A375 (cell line): ENCODE measurements around the gene RSPO1. TPM values are rescaled to one million over a fixed set of nuclear protein-coding genes. Genes with fewer than 3 reads are reported as not detected.

Experiments used
- total RNA-seq: library from RNA; depleted of rRNA; stranded (reverse); fragments of >200 nt; shearing (Covaris generic); gene quantifications from 2 replicates; pipeline ENCODE4 v1.2.3, GENCODE V29; 2014; rRNA removed

RSPO1 gene, protein sequence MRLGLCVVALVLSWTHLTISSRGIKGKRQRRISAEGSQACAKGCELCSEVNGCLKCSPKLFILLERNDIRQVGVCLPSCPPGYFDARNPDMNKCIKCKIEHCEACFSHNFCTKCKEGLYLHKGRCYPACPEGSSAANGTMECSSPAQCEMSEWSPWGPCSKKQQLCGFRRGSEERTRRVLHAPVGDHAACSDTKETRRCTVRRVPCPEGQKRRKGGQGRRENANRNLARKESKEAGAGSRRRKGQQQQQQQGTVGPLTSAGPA
- total RNA-seq = not detected in 2 replicates

DNA sequence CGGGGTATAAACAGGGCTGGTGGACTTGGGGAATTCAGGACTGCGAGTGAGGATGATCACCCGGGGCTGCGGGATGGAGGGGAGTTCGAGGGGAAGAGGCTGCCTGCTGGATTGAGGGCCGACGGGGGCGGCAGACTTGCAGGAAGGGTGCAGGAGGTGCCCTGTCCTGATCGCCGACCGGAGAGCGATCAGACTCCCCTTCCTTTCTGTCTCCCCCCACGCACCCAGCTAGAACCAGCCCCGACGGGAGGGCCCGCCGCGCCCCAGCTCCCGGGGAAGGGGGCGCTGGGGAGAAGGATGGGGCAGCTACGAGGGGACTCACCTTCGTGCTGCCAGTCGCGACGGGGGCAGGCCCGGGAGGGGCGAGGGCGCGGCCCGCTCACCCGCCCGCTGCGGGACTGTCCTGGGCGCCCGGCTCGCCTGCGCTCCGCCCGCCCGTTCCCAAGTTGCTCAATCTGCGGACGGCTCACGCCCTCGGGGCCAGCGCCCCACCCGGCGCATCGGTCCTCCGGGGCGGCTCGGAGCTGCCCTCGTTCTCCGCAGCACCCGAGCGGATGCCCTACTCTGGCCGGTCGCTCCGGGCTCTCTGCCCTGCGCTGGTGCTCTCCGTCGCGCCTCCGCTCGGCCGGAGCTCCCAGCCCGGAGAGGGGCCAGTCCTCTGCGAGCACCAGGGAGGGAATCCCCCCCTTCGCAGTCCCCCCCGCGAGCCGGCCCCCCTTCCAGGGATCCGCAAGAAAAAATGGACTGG is at the start of gene RSPO1:
TSS of gene RSPO1 (minus strand) at position 649 of the 748 bp plus-strand sequence. CDS start 5,231 bp downstream, outside the sequence.

DNA sequence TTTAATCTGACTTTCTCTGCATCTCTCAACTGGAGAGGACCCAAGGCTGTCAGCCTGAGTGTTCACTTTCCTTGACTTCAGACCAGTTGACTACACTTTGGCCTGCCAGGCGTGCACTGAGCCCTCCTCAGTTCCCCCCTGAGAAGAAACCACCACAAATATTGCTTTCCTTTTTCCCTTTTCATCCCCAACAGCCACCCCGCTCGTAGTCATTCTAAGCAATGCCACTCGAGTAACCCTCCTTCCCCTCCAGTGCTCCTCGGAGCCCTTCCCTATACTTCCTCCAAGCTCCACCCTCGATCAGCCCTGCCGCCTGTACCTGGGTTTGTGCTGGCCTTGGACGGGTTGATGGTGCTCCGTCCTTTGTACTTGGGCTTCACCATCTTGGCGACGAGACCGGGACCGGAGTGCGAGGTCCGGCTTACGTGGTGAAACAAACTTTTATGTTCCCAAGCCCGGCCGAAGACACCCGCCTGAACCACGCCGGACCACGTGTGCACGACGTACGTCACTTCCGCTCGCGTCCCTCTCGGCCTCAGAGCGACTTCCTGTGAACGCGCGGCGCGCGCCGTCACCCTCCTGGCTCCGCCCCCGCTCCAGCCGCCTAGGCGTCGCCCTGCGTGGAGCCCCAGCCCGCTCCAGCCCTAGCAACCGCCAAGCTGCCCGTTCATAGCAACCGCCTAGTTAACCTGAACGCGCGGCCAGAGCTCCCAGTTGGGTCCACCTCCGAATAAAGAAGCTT is 39.1 kb downstream of the RSPO1 start, which contains the start of gene GNL2:
TSS of gene GNL2 (minus strand) at position 498 of the 742 bp plus-strand sequence. CDS start at position 383, 115 bp downstream.

Other genes starting within 250 kb of the RSPO1 start
- gene ZC3H12A, start 160.3 kb downstream of the RSPO1 start, total RNA-seq = 14.9 and 16.8 TPM in 2 replicates
- gene MEAF6, start 120.1 kb downstream of the RSPO1 start, total RNA-seq = 100 and 101 TPM in 2 replicates
- gene SNIP1, start 80.6 kb downstream of the RSPO1 start, total RNA-seq = 24.8 and 28.9 TPM in 2 replicates
- gene DNALI1, start 78.0 kb downstream of the RSPO1 start, total RNA-seq = 0.41 TPM in 1 of 2 replicates, not detected in the other
- gene GNL2, start 39.0 kb downstream of the RSPO1 start, total RNA-seq = 158 and 171 TPM in 2 replicates
- gene CDCA8, start 57.6 kb upstream of the RSPO1 start, total RNA-seq = 18.6 and 24.2 TPM in 2 replicates
- not detected in 2 replicates for gene EPHA10, start 130.2 kb upstream of the RSPO1 start, total RNA-seq
- gene MANEAL, start 159.0 kb upstream of the RSPO1 start, total RNA-seq = 18.6 and 19.4 TPM in 2 replicates
- gene C1orf122, start 172.9 kb upstream of the RSPO1 start, total RNA-seq = 63.8 and 70.0 TPM in 2 replicates
- 82.0 and 83.1 TPM in 2 replicates for gene YRDC, start 173.3 kb upstream of the RSPO1 start, total RNA-seq
- 3.6 and 7.0 TPM in 2 replicates for gene MTF1, start 224.7 kb upstream of the RSPO1 start, total RNA-seq